ENCODE measurements around the gene HMCN2.
A peak's percentile ranks its signal among the peaks of the same experiment; 100 is the strongest.

HMCN2 gene

DNA sequence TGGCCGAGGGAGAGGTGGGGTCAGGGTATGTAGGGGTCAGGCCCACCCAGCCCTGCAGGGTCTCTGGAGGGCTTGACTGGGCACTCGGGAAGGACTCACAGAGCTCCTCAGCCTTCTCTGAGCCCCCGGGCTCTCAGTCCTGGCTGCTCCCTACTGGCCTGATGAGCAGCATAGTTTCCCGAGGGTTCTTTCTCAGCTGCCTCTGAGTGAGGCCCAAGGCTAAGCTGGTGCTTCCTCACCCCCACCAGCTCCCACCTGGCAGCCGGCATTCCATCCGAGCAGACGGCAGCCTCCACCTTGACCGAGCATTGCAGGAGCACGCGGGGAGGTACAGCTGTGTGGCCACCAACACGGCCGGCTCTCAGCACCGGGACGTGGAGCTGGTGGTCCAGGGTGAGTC, 56.0 kb downstream of the HMCN2 start:
- no peak for DNase-seq
- peaks cover 47% of the 10 kb centered on the region for H3K27me3 Mint-ChIP-seq (ENCODE audit: low read depth, poor library complexity)
- H3K4me1 Mint-ChIP-seq, result peaks cover 75% of the 10 kb centered on the region
- TF ChIP-seq, protein P1, sequence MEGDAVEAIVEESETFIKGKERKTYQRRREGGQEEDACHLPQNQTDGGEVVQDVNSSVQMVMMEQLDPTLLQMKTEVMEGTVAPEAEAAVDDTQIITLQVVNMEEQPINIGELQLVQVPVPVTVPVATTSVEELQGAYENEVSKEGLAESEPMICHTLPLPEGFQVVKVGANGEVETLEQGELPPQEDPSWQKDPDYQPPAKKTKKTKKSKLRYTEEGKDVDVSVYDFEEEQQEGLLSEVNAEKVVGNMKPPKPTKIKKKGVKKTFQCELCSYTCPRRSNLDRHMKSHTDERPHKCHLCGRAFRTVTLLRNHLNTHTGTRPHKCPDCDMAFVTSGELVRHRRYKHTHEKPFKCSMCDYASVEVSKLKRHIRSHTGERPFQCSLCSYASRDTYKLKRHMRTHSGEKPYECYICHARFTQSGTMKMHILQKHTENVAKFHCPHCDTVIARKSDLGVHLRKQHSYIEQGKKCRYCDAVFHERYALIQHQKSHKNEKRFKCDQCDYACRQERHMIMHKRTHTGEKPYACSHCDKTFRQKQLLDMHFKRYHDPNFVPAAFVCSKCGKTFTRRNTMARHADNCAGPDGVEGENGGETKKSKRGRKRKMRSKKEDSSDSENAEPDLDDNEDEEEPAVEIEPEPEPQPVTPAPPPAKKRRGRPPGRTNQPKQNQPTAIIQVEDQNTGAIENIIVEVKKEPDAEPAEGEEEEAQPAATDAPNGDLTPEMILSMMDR (IDR thresholded peaks at IDR 0.05), result no peak
- H3K4me3 Mint-ChIP-seq, result no peak overlapping the region
- H3K36me3 Mint-ChIP-seq (ENCODE audit: low read depth), result no peaks in the 10 kb centered on the region
- H3K9me3 Mint-ChIP-seq, result no peaks in the 10 kb centered on the region
- H3K27ac Mint-ChIP-seq, result no peak overlapping the region

GRCh38 chr9:130323051-130323745, 57.6 kb downstream of the HMCN2 start:
- DNase-seq, result no peak
- peaks cover 40% of the 10 kb centered on the region for H3K27me3 Mint-ChIP-seq (ENCODE audit: low read depth, poor library complexity)
- TF ChIP-seq, protein P1 (IDR thresholded peaks at IDR 0.05), result no peak
- H3K9me3 Mint-ChIP-seq, result no peaks in the 10 kb centered on the region
- H3K4me3 Mint-ChIP-seq, result no peak overlapping the region
- H3K36me3 Mint-ChIP-seq (ENCODE audit: low read depth), result no peaks in the 10 kb centered on the region
- peaks cover 74% of the 10 kb centered on the region for H3K4me1 Mint-ChIP-seq
- no peak overlapping the region for H3K27ac Mint-ChIP-seq

DNA sequence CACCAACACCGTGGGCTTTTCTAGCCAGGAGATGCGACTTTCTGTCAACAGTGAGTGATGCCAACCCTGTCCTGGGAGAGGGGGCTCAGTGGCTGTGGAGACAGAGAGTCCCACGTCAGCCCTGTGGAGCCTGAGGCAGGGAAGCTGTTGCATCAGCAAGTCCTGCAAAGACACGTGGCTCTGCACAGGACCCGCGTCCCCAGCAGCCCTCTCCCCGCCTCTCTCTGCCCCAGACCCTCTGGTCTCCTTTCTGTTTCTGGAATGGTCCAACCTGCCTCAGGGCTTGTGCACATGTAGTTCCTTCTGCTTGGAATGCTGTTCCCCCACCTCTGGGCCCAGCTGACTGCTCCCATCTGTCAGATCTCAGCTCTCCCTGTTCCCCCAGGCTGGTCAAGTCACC, 60.4 kb downstream of the HMCN2 start:
- Mint-ChIP-seq H3K27ac (no peak overlapping the region), H3K4me1 (peaks cover 75% of the 10 kb centered on the region), H3K9me3 (no peaks in the 10 kb centered on the region), H3K36me3 (ENCODE audit: low read depth) (no peaks in the 10 kb centered on the region), H3K4me3 (no peak overlapping the region), H3K27me3 (ENCODE audit: low read depth, poor library complexity) (peaks cover 34% of the 10 kb centered on the region)
- TF ChIP-seq, protein P1 (IDR thresholded peaks at IDR 0.05), result no peak
- DNase-seq, result no peak

DNA sequence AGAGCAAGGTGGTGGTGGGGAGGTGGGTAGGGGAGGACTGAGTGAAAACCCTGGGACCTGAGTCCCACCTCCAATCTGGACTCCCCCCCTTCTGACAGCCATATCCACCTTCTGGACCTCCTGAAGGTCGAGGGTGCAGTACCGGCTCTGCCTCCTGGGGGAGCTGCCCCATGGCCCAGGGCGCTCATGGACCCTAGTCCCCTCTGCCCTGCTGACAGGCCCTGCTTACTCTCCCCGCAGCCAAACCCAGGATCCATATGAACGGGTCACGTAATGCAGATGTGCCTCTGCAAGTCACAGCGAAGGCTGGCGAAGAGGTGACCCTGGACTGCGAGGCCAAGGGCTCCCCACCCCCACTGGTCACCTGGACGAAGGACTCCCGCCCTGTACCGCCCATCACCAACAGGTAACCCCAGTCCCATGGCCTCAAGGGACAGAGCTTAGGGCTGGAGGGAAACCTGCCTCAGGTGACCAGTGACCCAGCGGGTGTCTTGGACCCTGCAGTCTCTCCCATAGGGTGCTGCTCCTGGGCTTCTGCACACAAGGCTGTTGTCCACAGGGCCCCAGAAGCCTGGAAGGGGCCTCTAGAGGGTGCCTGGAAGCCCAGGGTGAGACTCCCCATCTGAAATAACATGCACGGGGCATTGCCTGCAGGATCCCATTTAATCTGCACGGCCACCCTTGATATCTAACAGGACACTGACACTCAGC, 61.7 kb downstream of the HMCN2 start:
- Mint-ChIP-seq H3K36me3 (ENCODE audit: low read depth) (no peaks in the 10 kb centered on the region), H3K9me3 (no peaks in the 10 kb centered on the region), H3K27ac (no peak overlapping the region), H3K4me3 (no peak overlapping the region), H3K4me1 (peaks cover 74% of the 10 kb centered on the region), H3K27me3 (ENCODE audit: low read depth, poor library complexity) (peaks cover 26% of the 10 kb centered on the region)
- TF ChIP-seq, protein P1 (IDR thresholded peaks at IDR 0.05), result peak; percentile 39
- DNase-seq, result peak; percentile 57

GRCh38 chr9:130327781-130328348, 62.3 kb downstream of the HMCN2 start:
- TF ChIP-seq, protein P1 (IDR thresholded peaks at IDR 0.05), result no peak
- peak; percentile 60 for DNase-seq
- Mint-ChIP-seq H3K36me3 (ENCODE audit: low read depth) (no peaks in the 10 kb centered on the region), H3K9me3 (no peaks in the 10 kb centered on the region), H3K27ac (no peak overlapping the region), H3K27me3 (ENCODE audit: low read depth, poor library complexity) (peaks cover 26% of the 10 kb centered on the region), H3K4me1 (peaks cover 75% of the 10 kb centered on the region), H3K4me3 (peak overlapping the region; percentile 28)

All from nephron progenitor cell (in vitro differentiated cells).